Activated B cell treated with CpG ODN at 0.5 μM for 24 hours (primary cell): ENCODE results near the gene PABPN1. TPM values are rescaled to one million over a fixed set of nuclear protein-coding genes. Genes with fewer than 3 reads are reported as not detected.
A peak's percentile ranks its signal among the peaks of the same experiment; 100 is the strongest.
"Not testable (repeated sequence)": the region's sequence is repeated elsewhere in the genome, so short reads cannot be mapped to it uniquely, and the experiment has no call there.

ENCODE experiments used
- ATAC-seq: fragments of 200-7000 bp; cut with Tn5 transposase; one replicate; pipeline ENCODE4 v1.10.0; 2021; ENCODE audit warnings: low read depth, mild to moderate bottlenecking, moderate library complexity
- CTCF ChIA-PET: fragments of 350-600 bp; sonication (Branson Sonifier 250); formaldehyde crosslinking; loops from one replicate; lab custom pipeline; 2021; ENCODE audit warnings: antibody characterized with exemption; lab: Charles Lee
- POLR2A ChIA-PET: fragments of 350-600 bp; sonication (Branson Sonifier 250); formaldehyde crosslinking; loops from one replicate; lab custom pipeline; 2021; ENCODE audit warnings: antibody characterized with exemption; lab: Charles Lee
- DNase-seq: peaks from one replicate; pipeline ENCODE4 v3.0.0; 2022
- H3K27ac Mint-ChIP-seq: one replicate; pipeline ENCODE4 v1.8.0; 2020; ENCODE audit warnings: mixed read lengths
- H3K27me3 Mint-ChIP-seq: one replicate; pipeline ENCODE4 v1.8.0; 2021; ENCODE audit warnings: mixed read lengths
- H3K36me3 Mint-ChIP-seq: one replicate; pipeline ENCODE4 v1.8.0; 2021; ENCODE audit warnings: low read depth, mixed read lengths
- H3K4me1 Mint-ChIP-seq: one replicate; pipeline ENCODE4 v1.8.0; 2021; ENCODE audit warnings: mixed read lengths
- H3K4me3 Mint-ChIP-seq: one replicate; pipeline ENCODE4 v1.8.0; 2020; ENCODE audit warnings: mild to moderate bottlenecking, mixed read lengths
- H3K9me3 Mint-ChIP-seq: one replicate; pipeline ENCODE4 v1.8.0; 2020; ENCODE audit warnings: mixed read lengths
- intact Hi-C: fragments of 100-400 bp; cut with micrococcal nuclease; formaldehyde crosslinking; loops from one replicate; pipeline ENCODE4 v1.15.1; 2024
- total RNA-seq: library from RNA; stranded (reverse); gene quantifications from 2 replicates; pipeline ENCODE4 v1.2.3, GENCODE V29; 2022
- TF ChIP-seq, protein P1 (sequence below): fragments of 200-600 bp; IDR thresholded peaks from one replicate; pipeline ENCODE4 v1.8.0; 2022; ENCODE audit warnings: antibody characterized with exemption, mild to moderate bottlenecking

PABPN1 gene, protein sequence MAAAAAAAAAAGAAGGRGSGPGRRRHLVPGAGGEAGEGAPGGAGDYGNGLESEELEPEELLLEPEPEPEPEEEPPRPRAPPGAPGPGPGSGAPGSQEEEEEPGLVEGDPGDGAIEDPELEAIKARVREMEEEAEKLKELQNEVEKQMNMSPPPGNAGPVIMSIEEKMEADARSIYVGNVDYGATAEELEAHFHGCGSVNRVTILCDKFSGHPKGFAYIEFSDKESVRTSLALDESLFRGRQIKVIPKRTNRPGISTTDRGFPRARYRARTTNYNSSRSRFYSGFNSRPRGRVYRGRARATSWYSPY
- 259 and 264 TPM in 2 replicates for total RNA-seq

DNA sequence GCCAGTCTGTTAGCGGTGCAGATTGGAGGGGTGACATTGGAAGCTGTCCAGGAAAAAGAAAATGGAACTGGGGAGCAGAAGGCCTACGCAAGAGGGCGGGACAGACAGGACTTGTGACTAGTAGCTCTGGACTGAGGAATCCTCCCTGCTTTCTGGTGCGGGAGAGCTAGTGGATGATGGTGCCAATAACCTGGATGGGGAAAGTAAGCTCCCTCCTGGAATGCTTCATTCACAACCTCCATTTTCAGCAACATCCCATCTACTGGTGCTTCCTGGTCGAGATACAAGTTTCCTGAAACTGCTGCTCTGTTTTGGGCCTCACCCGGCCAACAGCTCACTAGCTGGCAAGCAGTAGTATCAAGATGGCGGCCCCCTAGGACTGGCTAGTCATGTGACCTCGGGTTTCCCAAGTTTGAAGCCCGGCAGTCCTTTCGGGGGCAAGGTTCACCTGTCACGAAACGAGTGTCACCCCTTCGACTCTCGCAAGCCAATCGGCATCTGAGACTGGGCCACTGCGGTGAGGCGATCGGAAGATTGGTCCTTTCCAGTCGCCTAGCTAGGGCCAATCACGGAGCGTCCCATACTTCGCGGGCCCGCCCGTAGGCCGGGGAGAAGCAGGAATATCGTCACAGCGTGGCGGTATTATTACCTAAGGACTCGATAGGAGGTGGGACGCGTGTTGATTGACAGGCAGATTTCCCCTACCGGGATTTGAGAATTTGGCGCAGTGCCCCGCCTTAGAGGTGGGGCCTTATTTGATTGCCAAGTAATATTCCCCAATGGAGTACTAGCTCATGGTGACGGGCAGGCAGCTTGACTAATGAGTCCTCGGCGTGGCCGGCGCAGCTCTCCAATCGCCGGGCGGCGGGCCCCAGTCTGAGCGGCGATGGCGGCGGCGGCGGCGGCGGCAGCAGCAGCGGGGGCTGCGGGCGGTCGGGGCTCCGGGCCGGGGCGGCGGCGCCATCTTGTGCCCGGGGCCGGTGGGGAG is at the start of gene PABPN1:
TSS of gene PABPN1 (plus strand) at position 874 of the 988 bp plus-strand sequence. CDS start at position 887, 13 bp downstream.
- Mint-ChIP-seq H3K36me3 (peaks cover 44% of the 10 kb centered on the region), H3K4me1 (peaks cover 26% of the 10 kb centered on the region), H3K27ac (peak within 1 kb of the TSS; percentile 98), H3K4me3 (peak within 1 kb of the TSS; percentile 90), H3K27me3 (no peaks in the 10 kb centered on the region), H3K9me3 (no peaks in the 10 kb centered on the region)
- DNase-seq (peak; percentile 89), ATAC-seq (peak; percentile 87)
- ChIA-PET POLR2A (interaction anchor here (0.5 to 10.0 kb wide), 39 partner anchors 11 to 1810 kb away, joined by 3 to 339 read pairs (median 4); partner anchors contain the start of genes ACIN1, AP1G2, BCL2L2 and C14orf119), CTCF (interaction anchor here (0.6 to 4.3 kb wide), 12 partner anchors 10 to 263 kb away, joined by 3 to 38 read pairs (median 4); partner anchors contain the start of genes ACIN1, BCL2L2, CDH24 and PPP1R3E)
- intact Hi-C loops: loop anchor here (1.0 to 10.0 kb wide), 10 partner anchors 15 to 826 kb away; partner anchors contain the start of genes ACIN1, BCL2L2, C14orf119 and DHRS4
- TF ChIP-seq, protein P1, sequence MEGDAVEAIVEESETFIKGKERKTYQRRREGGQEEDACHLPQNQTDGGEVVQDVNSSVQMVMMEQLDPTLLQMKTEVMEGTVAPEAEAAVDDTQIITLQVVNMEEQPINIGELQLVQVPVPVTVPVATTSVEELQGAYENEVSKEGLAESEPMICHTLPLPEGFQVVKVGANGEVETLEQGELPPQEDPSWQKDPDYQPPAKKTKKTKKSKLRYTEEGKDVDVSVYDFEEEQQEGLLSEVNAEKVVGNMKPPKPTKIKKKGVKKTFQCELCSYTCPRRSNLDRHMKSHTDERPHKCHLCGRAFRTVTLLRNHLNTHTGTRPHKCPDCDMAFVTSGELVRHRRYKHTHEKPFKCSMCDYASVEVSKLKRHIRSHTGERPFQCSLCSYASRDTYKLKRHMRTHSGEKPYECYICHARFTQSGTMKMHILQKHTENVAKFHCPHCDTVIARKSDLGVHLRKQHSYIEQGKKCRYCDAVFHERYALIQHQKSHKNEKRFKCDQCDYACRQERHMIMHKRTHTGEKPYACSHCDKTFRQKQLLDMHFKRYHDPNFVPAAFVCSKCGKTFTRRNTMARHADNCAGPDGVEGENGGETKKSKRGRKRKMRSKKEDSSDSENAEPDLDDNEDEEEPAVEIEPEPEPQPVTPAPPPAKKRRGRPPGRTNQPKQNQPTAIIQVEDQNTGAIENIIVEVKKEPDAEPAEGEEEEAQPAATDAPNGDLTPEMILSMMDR: no peak

DNA sequence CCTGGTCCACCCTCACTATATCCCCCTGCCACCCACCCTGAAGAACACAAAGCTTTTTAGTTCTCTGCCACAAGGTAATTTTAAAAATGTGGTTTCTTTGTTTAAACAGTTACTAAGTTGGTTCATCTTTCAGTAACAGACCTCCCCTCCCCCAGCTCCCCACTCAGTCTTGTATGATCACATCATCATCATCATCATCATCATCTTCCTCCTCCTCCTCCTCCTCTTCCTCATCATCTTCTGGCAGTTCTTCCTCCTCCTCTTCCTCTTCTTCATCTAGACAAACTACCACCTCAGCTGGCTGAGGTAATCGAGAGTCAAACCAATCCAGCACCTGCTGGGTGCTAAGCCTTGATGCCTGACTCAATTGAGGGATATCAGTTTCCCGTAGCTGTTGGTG is 45.8 kb upstream of the PABPN1 start:
- peaks cover 5% of the 10 kb centered on the region for H3K36me3 Mint-ChIP-seq
- CTCF ChIA-PET: no interaction called here
- TF ChIP-seq, protein P1: no peak
- ATAC-seq: no peak
- no peaks in the 10 kb centered on the region for H3K9me3 Mint-ChIP-seq
- H3K27ac Mint-ChIP-seq: no peak overlapping the region
- H3K4me3 Mint-ChIP-seq: no peak overlapping the region
- H3K4me1 Mint-ChIP-seq: no peaks in the 10 kb centered on the region
- intact Hi-C loops: no loop called here
- POLR2A ChIA-PET: no interaction called here
- no peaks in the 10 kb centered on the region for H3K27me3 Mint-ChIP-seq
- DNase-seq: no peak

DNA sequence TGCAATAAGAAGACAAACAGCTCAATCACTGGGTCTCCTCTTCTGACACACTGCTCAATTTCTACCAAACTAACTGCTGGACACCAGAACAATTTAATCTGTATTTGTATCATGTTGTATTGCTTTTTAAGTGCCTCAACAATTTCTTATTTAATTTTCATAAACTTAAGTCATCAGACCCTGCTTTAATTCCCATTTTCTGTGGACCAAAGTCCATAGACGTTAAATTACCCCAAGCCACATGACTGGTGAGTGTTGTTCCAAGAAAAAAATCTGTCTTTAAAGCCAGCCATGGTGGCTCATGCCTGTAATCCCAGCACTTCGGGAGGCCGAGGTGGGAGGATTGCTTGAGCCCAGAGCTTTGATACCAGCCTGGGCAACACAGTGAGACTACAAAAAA is 44.1 kb upstream of the PABPN1 start:
- H3K4me3 Mint-ChIP-seq: no peak overlapping the region
- intact Hi-C loops: no loop called here
- no peaks in the 10 kb centered on the region for H3K9me3 Mint-ChIP-seq
- no peaks in the 10 kb centered on the region for H3K27me3 Mint-ChIP-seq
- TF ChIP-seq, protein P1: no peak
- peaks cover 5% of the 10 kb centered on the region for H3K36me3 Mint-ChIP-seq
- H3K4me1 Mint-ChIP-seq: no peaks in the 10 kb centered on the region
- DNase-seq (no peak), ATAC-seq (no peak)
- no peak overlapping the region for H3K27ac Mint-ChIP-seq
- ChIA-PET CTCF (interaction anchor here (1.6 kb wide), 1 partner anchor 9 kb away, joined by 5 read pairs; no protein-coding TSS in a partner anchor), POLR2A (no interaction called here)

DNA sequence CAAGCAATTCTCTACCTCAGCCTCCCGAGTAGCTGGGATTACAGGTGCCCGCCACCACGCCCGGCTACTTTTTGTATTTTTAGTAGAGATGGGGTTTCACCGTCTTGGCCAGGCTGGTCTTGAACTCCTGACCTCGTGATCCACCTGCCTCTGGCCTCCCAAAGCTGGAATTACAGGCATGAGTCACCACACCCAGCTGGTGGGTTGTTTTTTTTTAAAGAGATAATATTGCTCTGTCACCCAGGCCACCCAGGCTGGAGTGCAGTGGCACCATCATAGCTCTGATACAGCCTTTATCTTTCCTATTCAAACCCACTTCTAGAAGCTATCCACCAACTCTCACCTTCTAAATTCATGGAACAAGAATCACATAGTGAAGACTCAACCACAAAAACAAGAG is 43.3 kb upstream of the PABPN1 start:
- H3K4me1 Mint-ChIP-seq, H3K36me3 Mint-ChIP-seq, ATAC-seq, intact Hi-C loops, H3K27ac Mint-ChIP-seq, DNase-seq, H3K27me3 Mint-ChIP-seq, H3K4me3 Mint-ChIP-seq, H3K9me3 Mint-ChIP-seq: not testable (repeated sequence)
- CTCF ChIA-PET: interaction anchor here (1.1 kb wide), 1 partner anchor 102 kb away, joined by 3 read pairs; no protein-coding TSS in a partner anchor
- POLR2A ChIA-PET: interaction anchor here (0.6 kb wide), 1 partner anchor 19 kb away, joined by 5 read pairs; no protein-coding TSS in a partner anchor

DNA sequence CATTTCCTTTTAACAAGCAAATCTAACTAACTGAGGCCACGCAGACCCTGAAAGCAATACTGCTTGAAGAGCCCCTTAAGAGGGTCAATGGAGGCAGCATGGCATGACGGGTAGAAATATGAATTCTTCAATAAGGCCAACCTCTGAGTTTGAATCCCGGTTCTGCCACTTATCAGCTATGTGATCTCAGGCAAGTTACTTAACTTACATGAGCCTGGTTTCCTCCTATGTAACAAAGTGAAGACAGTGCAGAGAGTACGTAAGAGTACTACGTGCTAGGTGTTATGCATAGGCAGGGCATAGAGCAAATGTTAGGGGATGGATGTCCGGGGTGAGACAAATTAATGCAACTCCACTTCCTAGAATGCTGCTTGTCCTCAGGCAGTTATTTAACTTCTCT is 40.0 kb upstream of the PABPN1 start:
- intact Hi-C loops: no loop called here
- POLR2A ChIA-PET: no interaction called here
- TF ChIP-seq, protein P1: no peak
- DNase-seq (no peak), ATAC-seq (no peak)
- Mint-ChIP-seq H3K36me3 (peaks cover 6% of the 10 kb centered on the region), H3K27ac (no peak overlapping the region), H3K4me1 (peaks cover 13% of the 10 kb centered on the region), H3K4me3 (no peak overlapping the region), H3K27me3 (no peaks in the 10 kb centered on the region), H3K9me3 (no peaks in the 10 kb centered on the region)
- CTCF ChIA-PET: no interaction called here
